IMR-90 (cell line): ENCODE data around the gene STAU1. TPM values are rescaled to one million over a fixed set of nuclear protein-coding genes. Genes with fewer than 3 reads are reported as not detected.

ENCODE experiments used
- ATAC-seq: fragments of 200-7000 bp; cut with Tn5 transposase; 2 replicates; pipeline ENCODE4 v1.9.1; 2020; ENCODE audit warnings: low read depth, mild to moderate bottlenecking, moderate library complexity
- BruUV-seq: library from RNA; stranded (reverse); fragments of 400-500 nt; replicated peaks from 2 replicates; lab custom pipeline; 2021; lab: Mats Ljungman, UMichigan
- CTCF ChIA-PET: fragments of 300-600 bp; formaldehyde crosslinking; extraction: SDS; loops from one replicate; lab custom pipeline; 2021; ENCODE audit warnings: antibody characterized with exemption; lab: Yijun Ruan, JAX
- POLR2A ChIA-PET: fragments of 300-600 bp; sonication (Branson Sonifier 250); formaldehyde crosslinking; loops from one replicate; lab custom pipeline; 2022; ENCODE audit warnings: antibody characterized with exemption; ENCODE audit not compliant: unreplicated experiment; lab: Charles Lee
- DNase-seq: peaks from one replicate; pipeline ENCODE4 v3.0.0; 2013
- H2AFZ ChIP-seq: replicated peaks from 2 replicates; pipeline ENCODE3; 2013; ENCODE audit warnings: low read length, mild to moderate bottlenecking; ENCODE audit not compliant: poor library complexity
- H2AK5ac ChIP-seq: 2 replicates; pipeline ENCODE4 v1.6.1; 2013; ENCODE audit warnings: low read depth, low read length, inconsistent platforms
- H2AK9ac ChIP-seq: replicated peaks from 2 replicates; pipeline ENCODE3; 2013; ENCODE audit warnings: mild to moderate bottlenecking, low read depth, low read length, moderate library complexity; ENCODE audit not compliant: poor library complexity
- H2BK120ac ChIP-seq: 2 replicates; pipeline ENCODE4 v1.6.1; 2013; ENCODE audit warnings: low read depth, low read length, inconsistent platforms
- H2BK15ac ChIP-seq: 3 replicates; pipeline ENCODE4 v1.6.1; 2013; ENCODE audit warnings: low read depth, low read length, inconsistent platforms
- H2BK20ac ChIP-seq: 2 replicates; pipeline ENCODE4 v1.6.1; 2013; ENCODE audit warnings: low read depth, mild to moderate bottlenecking, inconsistent platforms, low read length, moderate library complexity
- H2BK5ac ChIP-seq: 2 replicates; pipeline ENCODE4 v1.6.1; 2013; ENCODE audit warnings: mild to moderate bottlenecking, low read depth, low read length, inconsistent platforms; ENCODE audit not compliant: poor library complexity, severe bottlenecking
- H3K14ac ChIP-seq: replicated peaks from 2 replicates; pipeline ENCODE4 v1.6.1; 2013; ENCODE audit warnings: low read depth, low read length, inconsistent platforms
- H3K18ac ChIP-seq: 2 replicates; pipeline ENCODE4 v1.6.1; 2013; ENCODE audit warnings: low read depth, low read length, control low read depth
- H3K23ac ChIP-seq: 2 replicates; pipeline ENCODE4 v1.6.1; 2013; ENCODE audit warnings: low read depth, low read length, inconsistent platforms
- H3K27ac ChIP-seq: 2 replicates; pipeline ENCODE4 v1.5.1; 2013; ENCODE audit warnings: mild to moderate bottlenecking, control low read depth, low read length; ENCODE audit not compliant: insufficient read depth
- H3K27me3 ChIP-seq: 2 replicates; pipeline ENCODE4 v1.6.1; 2013; ENCODE audit warnings: low read length; ENCODE audit not compliant: control insufficient read depth, insufficient read depth
- H3K36me3 ChIP-seq: 2 replicates; pipeline ENCODE4 v1.6.1; 2013; ENCODE audit warnings: low read length, mixed read lengths; ENCODE audit not compliant: control insufficient read depth, insufficient read depth
- H3K4ac ChIP-seq: 2 replicates; pipeline ENCODE4 v1.6.1; 2013; ENCODE audit warnings: low read depth, low read length, inconsistent platforms
- H3K4me1 ChIP-seq: 2 replicates; pipeline ENCODE4 v1.6.1; 2013; ENCODE audit warnings: low read length, mixed read lengths; ENCODE audit not compliant: control insufficient read depth, insufficient read depth
- H3K4me2 ChIP-seq: 2 replicates; pipeline ENCODE4 v1.6.1; 2013; ENCODE audit warnings: low read depth, mild to moderate bottlenecking, control low read depth, low read length, moderate library complexity
- H3K4me3 ChIP-seq: 2 replicates; pipeline ENCODE4 v1.5.1; 2013; ENCODE audit warnings: low read depth, mild to moderate bottlenecking, control low read depth, low read length, moderate library complexity; ENCODE audit not compliant: insufficient read depth
- H3K56ac ChIP-seq: 2 replicates; pipeline ENCODE4 v1.6.1; 2013; ENCODE audit warnings: low read length, inconsistent platforms; ENCODE audit not compliant: insufficient read depth; ENCODE audit errors: extremely low read depth
- H3K79me1 ChIP-seq, 2 experiments: 2 replicates each; pipeline ENCODE4 v1.6.1; 2013; ENCODE audit warnings: low read length in 2 of 2, inconsistent platforms in 1 of 2, low read depth in 1 of 2
- H3K9ac ChIP-seq: 2 replicates; pipeline ENCODE4 v1.6.1; 2013; ENCODE audit warnings: low read depth, low read length, control low read depth
- H3K9me1 ChIP-seq: 2 replicates; pipeline ENCODE4 v1.6.1; 2013; ENCODE audit warnings: low read length, inconsistent platforms; ENCODE audit not compliant: insufficient read depth
- H3K9me3 ChIP-seq: 2 replicates; pipeline ENCODE4 v1.6.1; 2013; ENCODE audit warnings: low read length; ENCODE audit not compliant: control insufficient read depth, insufficient read depth
- H4K20me1 ChIP-seq: 2 replicates; pipeline ENCODE4 v1.6.1; 2013; ENCODE audit warnings: low read length, inconsistent platforms; ENCODE audit not compliant: insufficient read depth
- H4K5ac ChIP-seq: 2 replicates; pipeline ENCODE4 v1.6.1; 2013; ENCODE audit warnings: mild to moderate bottlenecking, low read depth, low read length, control low read depth
- H4K8ac ChIP-seq, 2 experiments: 2 replicates each; pipeline ENCODE4 v1.6.1; 2013; ENCODE audit warnings: low read depth in 2 of 2, low read length in 2 of 2, control low read depth in 1 of 2, inconsistent platforms in 1 of 2
- H4K91ac ChIP-seq: 2 replicates; pipeline ENCODE4 v1.6.1; 2013; ENCODE audit warnings: low read depth, low read length, inconsistent platforms; ENCODE audit not compliant: insufficient read depth
- BHLHE40 ChIP-seq: fragments of 150-350 bp; IDR thresholded peaks from 2 replicates; pipeline ENCODE4 v1.6.1; 2016; ENCODE audit warnings: mild to moderate bottlenecking, low read depth, low read length
- CEBPB ChIP-seq: IDR thresholded peaks from 2 replicates; pipeline ENCODE4 v1.6.1; 2012; ENCODE audit warnings: low read depth, low read length, improper control_type of control experiment
- CHD1 ChIP-seq: IDR thresholded peaks from 2 replicates; pipeline ENCODE4 v1.6.1; 2012; ENCODE audit warnings: low read depth, low read length, improper control_type of control experiment
- ELK1 ChIP-seq: fragments of 150-350 bp; IDR thresholded peaks from 2 replicates; pipeline ENCODE4 v1.6.1; 2016; ENCODE audit warnings: low read depth, mild to moderate bottlenecking, low read length, moderate library complexity, borderline replicate concordance
- FOS ChIP-seq: fragments of 150-350 bp; IDR thresholded peaks from 2 replicates; pipeline ENCODE4 v1.6.1; 2016; ENCODE audit warnings: low read depth, low read length
- MAFK ChIP-seq: IDR thresholded peaks from 2 replicates; pipeline ENCODE4 v1.6.1; 2012; ENCODE audit warnings: low read depth, low read length, improper control_type of control experiment
- MAZ ChIP-seq: IDR thresholded peaks from 2 replicates; pipeline ENCODE4 v1.6.1; 2012; ENCODE audit warnings: low read depth, mild to moderate bottlenecking, low read length, improper control_type of control experiment, moderate library complexity, borderline replicate concordance
- MXI1 ChIP-seq: IDR thresholded peaks from 2 replicates; pipeline ENCODE4 v1.6.1; 2012; ENCODE audit warnings: low read depth, mild to moderate bottlenecking, low read length, moderate library complexity, borderline replicate concordance
- NFE2L2 ChIP-seq: fragments of 150-350 bp; IDR thresholded peaks from 2 replicates; pipeline ENCODE4 v1.6.1; 2016; ENCODE audit warnings: low read depth, mild to moderate bottlenecking, low read length
- POLR2A ChIP-seq: IDR thresholded peaks from 2 replicates; pipeline ENCODE4 v1.6.1; 2012; ENCODE audit warnings: mild to moderate bottlenecking, low read depth, low read length
- RAD21 ChIP-seq: IDR thresholded peaks from 2 replicates; pipeline ENCODE4 v1.6.1; 2012; ENCODE audit warnings: low read length, improper control_type of control experiment
- RCOR1 ChIP-seq: IDR thresholded peaks from 2 replicates; pipeline ENCODE4 v1.6.1; 2012; ENCODE audit warnings: mild to moderate bottlenecking, low read length, improper control_type of control experiment; ENCODE audit not compliant: insufficient replicate concordance
- RFX5 ChIP-seq: IDR thresholded peaks from 2 replicates; pipeline ENCODE4 v1.8.0; 2012; ENCODE audit warnings: low read depth, mild to moderate bottlenecking, low read length, moderate library complexity
- SMC3 ChIP-seq: fragments of 150-350 bp; IDR thresholded peaks from 2 replicates; pipeline ENCODE4 v1.6.1; 2016; ENCODE audit warnings: low read depth, mild to moderate bottlenecking, antibody characterized with exemption, low read length, moderate library complexity
- WGBS, 2 experiments: methylation state at CpG; one replicate each; pipeline versions ENCODE4 v1.1.5 to v1.1.7; 2013; ENCODE audit warnings: missing lambda C conversion rate in 2 of 2; ENCODE audit not compliant: insufficient read length in 1 of 2; ENCODE audit errors: extremely low coverage in 2 of 2; 5-methylcytosine and 5-hydroxymethylcytosine counted together
- dilution Hi-C: fragments of 300-500 bp; cut with HindIII; formaldehyde crosslinking; loops from one replicate; pipeline ENCODE4 v1.14.3; 2018; ENCODE audit warnings: low sequenced_read_pairs; ENCODE audit not compliant: unreplicated experiment
- in situ Hi-C: fragments of 300-500 bp; cut with MboI; formaldehyde crosslinking; loops from 3 replicates; pipeline ENCODE4 v1.14.3; 2019; ENCODE audit warnings: low sequenced_read_pairs, inconsistent platforms, mixed read lengths
- intact Hi-C: fragments of 100-400 bp; cut with micrococcal nuclease; formaldehyde crosslinking; loops from 2 replicates; pipeline ENCODE4 v1.10.0; 2022
- polyA plus RNA-seq, 3 experiments: library from polyadenylated mRNA; depleted of rRNA; stranded (reverse); fragments of >200 nt; gene quantifications; 2 replicates each; pipeline ENCODE4 v1.2.3, GENCODE V29; 2012; ENCODE audit warnings: low replicate concordance in 1 of 3
- total RNA-seq: library from RNA; depleted of rRNA; stranded (reverse); fragments of >200 nt; gene quantifications from 2 replicates; pipeline ENCODE4 v1.2.3, GENCODE V29; 2012
- TF ChIP-seq, protein P1 (sequence below): fragments of 150-350 bp; IDR thresholded peaks from 2 replicates; pipeline ENCODE4 v1.6.1; 2017; ENCODE audit warnings: mild to moderate bottlenecking, antibody characterized with exemption, low read length, low read depth

STAU1 gene
- total and polyA plus RNA-seq, 2 of the 4 experiments (the other 2 are of a cell fraction) = 35.3 to 50.3 TPM

- in situ Hi-C loops (no loop called here), dilution Hi-C loops (no loop called here), intact Hi-C loops (no loop called here)
- Histone ChIP-seq H3K27me3 (no peaks in the 10 kb centered on the region), H2AFZ (no peak overlapping the region), H3K9ac (no peak overlapping the region), H3K23ac (no peak overlapping the region), H3K9me1 (peaks cover 11% of the 10 kb centered on the region), H3K4me3 (no peak overlapping the region), H3K4me2 (no peak overlapping the region), H4K20me1 (peaks cover 4% of the 10 kb centered on the region), H3K36me3 (peaks cover 18% of the 10 kb centered on the region), H2BK5ac (no peak overlapping the region), H4K5ac (no peak overlapping the region), H3K9me3 (no peaks in the 10 kb centered on the region), H2BK120ac (no peak overlapping the region), H3K79me1 (peaks cover 0 to 26% of the 10 kb centered on the region in 2 experiments; a peak in 1 of 4 replicates), H3K4me1 (peaks cover 2% of the 10 kb centered on the region), H2BK20ac (no peak overlapping the region), H3K56ac (no peak overlapping the region), H2AK9ac (peak overlapping the region; percentile 40), H3K18ac (no peak overlapping the region), H3K27ac (no peak overlapping the region), H3K14ac (no peak overlapping the region; the same call in 1 of the 2 replicates), H2BK15ac (no peak overlapping the region), H4K8ac (no peak overlapping the region), H2AK5ac (no peak overlapping the region), H3K4ac (no peak overlapping the region), H4K91ac (no peak overlapping the region)
- ATAC-seq (no peak), DNase-seq (no peak)
- CTCF ChIA-PET = interaction anchor here (0.6 kb wide), 1 partner anchor 34 kb away, joined by 3 read pairs; no protein-coding TSS in a partner anchor
- no TSS peak for BruUV-seq
- 100% methylated on average over 2 of the region's 6 CpGs; no CpG with 5 or more reads in 1 of the 2 experiments for WGBS, 2 experiments
- POLR2A ChIA-PET = no interaction called here
- TF ChIP-seq POLR2A (no peak), RCOR1 (no peak), BHLHE40 (no peak), ELK1 (no peak), SMC3 (no peak), MXI1 (no peak), CEBPB (no peak), MAFK (no peak), RAD21 (no peak), RFX5 (no peak), MAZ (no peak), NFE2L2 (no peak), CHD1 (no peak), FOS (no peak)
- TF ChIP-seq, protein P1, sequence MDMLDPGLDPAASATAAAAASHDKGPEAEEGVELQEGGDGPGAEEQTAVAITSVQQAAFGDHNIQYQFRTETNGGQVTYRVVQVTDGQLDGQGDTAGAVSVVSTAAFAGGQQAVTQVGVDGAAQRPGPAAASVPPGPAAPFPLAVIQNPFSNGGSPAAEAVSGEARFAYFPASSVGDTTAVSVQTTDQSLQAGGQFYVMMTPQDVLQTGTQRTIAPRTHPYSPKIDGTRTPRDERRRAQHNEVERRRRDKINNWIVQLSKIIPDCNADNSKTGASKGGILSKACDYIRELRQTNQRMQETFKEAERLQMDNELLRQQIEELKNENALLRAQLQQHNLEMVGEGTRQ = no peak
Measured at GRCh38 chr20:49110767-49111694, 77.1 kb downstream of the STAU1 start.
